Small intestine (tissue), 7 donors: ENCODE measurements around the gene U2AF1L4. TPM values are rescaled to one million over a fixed set of nuclear protein-coding genes. Genes with fewer than 3 reads are reported as not detected.
A peak's percentile ranks its signal among the peaks of the same experiment; 100 is the strongest.

Experiments
- DNase-seq, 2 donors: peaks; one replicate each; pipeline versions ENCODE4 v3.0.0 to v3.0.0-alpha.2; 2013
- FAIRE-seq: peaks from 2 replicates; lab custom pipeline; 2012; peaks lifted over from hg19 to GRCh38; lab: Jason Lieb, UNC
- H3K27ac ChIP-seq, 3 donors: one replicate each; pipeline ENCODE4 v1.5.1; 2013; ENCODE audit warnings: low read length in 2 of 3, mild to moderate bottlenecking in 2 of 3, control low read depth in 1 of 3, inconsistent platforms in 1 of 3, low read depth in 1 of 3, moderate library complexity in 1 of 3
- H3K27me3 ChIP-seq, 3 donors: one replicate each; pipeline ENCODE4 v1.6.1; 2013; ENCODE audit warnings: low read length in 3 of 3, inconsistent platforms in 1 of 3; ENCODE audit not compliant: control insufficient read depth in 3 of 3, insufficient read depth in 3 of 3
- H3K36me3 ChIP-seq, 3 donors: one replicate each; pipeline ENCODE4 v1.6.1; 2013; ENCODE audit warnings: low read length in 3 of 3, inconsistent platforms in 1 of 3, low read depth in 1 of 3, mild to moderate bottlenecking in 1 of 3, moderate library complexity in 1 of 3; ENCODE audit not compliant: control insufficient read depth in 3 of 3, insufficient read depth in 2 of 3
- H3K4me1 ChIP-seq, 3 donors: one replicate each; pipeline ENCODE4 v1.6.1; 2013; ENCODE audit warnings: low read length in 2 of 3, inconsistent platforms in 1 of 3, low read depth in 1 of 3, mild to moderate bottlenecking in 1 of 3, moderate library complexity in 1 of 3; ENCODE audit not compliant: control insufficient read depth in 3 of 3, insufficient read depth in 2 of 3
- H3K4me3 ChIP-seq, 3 donors: one replicate each; pipeline ENCODE4 v1.5.1; 2013; ENCODE audit warnings: low read length in 3 of 3, control low read depth in 1 of 3, inconsistent platforms in 1 of 3, low read depth in 1 of 3, mild to moderate bottlenecking in 1 of 3, moderate library complexity in 1 of 3
- H3K9me3 ChIP-seq, 2 donors: one replicate each; pipeline ENCODE4 v1.6.1; 2013; ENCODE audit warnings: low read depth in 1 of 2, low read length in 1 of 2; ENCODE audit not compliant: control insufficient read depth in 2 of 2, insufficient read depth in 1 of 2
- whole genome bisulfite sequencing, 3 donors: extraction: QIAGEN DNeasy Blood & Tissue Kit; methylation state at CpG; one replicate each; pipeline ENCODE4 v1.1.7; 2013; 5-methylcytosine and 5-hydroxymethylcytosine counted together
- polyA plus RNA-seq, 4 donors: library from polyadenylated mRNA; stranded (reverse) in 3 of 4; unstranded in 1 of 4; fragments of 200-250 nt in 3 of 4; fragments of 120-200 nt in 1 of 4; gene quantifications; one replicate each; pipeline versions ENCODE4 v1.2.1 to v1.2.3, GENCODE V29; 2013
- donor health status: healthy with polysubstance abuse.
- donor health status: control.
- donor health status: control.
- donor health status: Bipolar disorder and iron deficiency.
- donor health status: healthy.

Gene U2AF1L4
- polyA plus RNA-seq, 4 donors = 14.6 to 99.7 (median 34.7) TPM

DNA sequence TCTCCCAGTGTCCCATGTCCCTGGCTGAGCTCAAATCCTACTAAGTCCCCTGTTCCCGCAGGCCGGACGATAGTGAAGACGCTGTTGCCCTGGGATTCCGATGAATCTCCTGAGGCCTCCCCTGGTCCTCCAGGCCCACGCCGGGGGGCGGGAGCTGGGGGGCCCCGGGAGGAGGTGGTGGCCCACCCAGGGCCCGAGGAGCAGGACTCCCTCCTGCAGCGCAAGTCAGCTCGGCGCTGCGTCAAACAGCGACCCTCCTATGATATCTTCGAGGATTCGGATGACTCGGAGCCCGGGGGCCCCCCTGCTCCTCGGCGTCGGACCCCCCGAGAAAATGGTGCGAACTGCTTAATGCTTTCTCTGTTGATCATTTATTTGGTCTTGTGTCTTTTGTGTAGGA lies 21.5 kb downstream of the U2AF1L4 start:
- DNase-seq (no peak), FAIRE-seq (no peak)
- Histone ChIP-seq H3K4me3 (no peak overlapping the region), H3K4me1 (peaks cover 0 to 11% (median 5%) of the 10 kb centered on the region in 3 donors), H3K27ac (no peak overlapping the region), H3K9me3 (no peaks in the 10 kb centered on the region), H3K27me3 (no peaks in the 10 kb centered on the region), H3K36me3 (peaks cover 43 to 90% (median 44%) of the 10 kb centered on the region in 3 donors)
- 94 to 98% (median 97%) methylated on average over 23 to 24 of the region's 24 CpGs for WGBS, 3 donors

- no peak for FAIRE-seq
- Histone ChIP-seq H3K27me3 (no peaks in the 10 kb centered on the region), H3K9me3 (no peaks in the 10 kb centered on the region), H3K36me3 (peaks cover 37 to 82% (median 41%) of the 10 kb centered on the region in 3 donors), H3K4me1 (peaks cover 0 to 11% (median 5%) of the 10 kb centered on the region in 3 donors), H3K4me3 (no peak overlapping the region), H3K27ac (no peak overlapping the region)
- 92 to 97% (median 93%) methylated on average over 15 to 16 of the region's 16 CpGs for WGBS, 3 donors
- no peak for DNase-seq
Measured at GRCh38 chr19:35722897-35723296, 22.3 kb downstream of the U2AF1L4 start.

DNA sequence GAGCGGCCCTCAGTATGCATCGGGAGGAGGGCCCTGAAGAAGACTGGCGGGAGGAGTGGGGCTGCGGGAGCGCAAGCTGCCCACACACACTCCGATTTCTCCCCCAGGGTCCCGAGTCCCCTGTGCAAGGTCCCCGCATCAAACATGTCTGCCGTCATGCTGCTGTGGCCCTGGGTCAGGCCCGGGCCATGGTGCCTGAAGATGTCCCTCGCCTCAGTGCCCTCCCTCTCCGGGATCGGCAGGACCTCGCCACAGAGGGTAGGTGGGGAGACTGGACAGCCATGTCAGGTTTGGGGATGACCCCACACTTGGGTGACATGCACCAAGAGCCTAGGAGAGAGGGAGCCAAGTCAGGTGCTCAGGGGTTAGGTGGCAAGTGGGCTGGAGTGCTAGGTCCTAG lies 22.8 kb downstream of the U2AF1L4 start:
- 97% methylated on average over 14 of the region's 14 CpGs for WGBS, 3 donors
- Histone ChIP-seq H3K27ac (no peak overlapping the region), H3K36me3 (peaks cover 34 to 78% (median 37%) of the 10 kb centered on the region in 3 donors), H3K4me3 (no peak overlapping the region), H3K9me3 (no peaks in the 10 kb centered on the region), H3K27me3 (no peaks in the 10 kb centered on the region), H3K4me1 (peaks cover 0 to 11% (median 5%) of the 10 kb centered on the region in 3 donors)
- FAIRE-seq = no peak
- DNase-seq = no peak

- 95 to 96% (median 95%) methylated on average over 16 of the region's 16 CpGs for WGBS, 3 donors
- Histone ChIP-seq H3K36me3 (peaks cover 26 to 68% (median 32%) of the 10 kb centered on the region in 3 donors), H3K4me1 (peaks cover 0 to 11% (median 5%) of the 10 kb centered on the region in 3 donors), H3K27ac (no peak overlapping the region), H3K9me3 (no peaks in the 10 kb centered on the region), H3K4me3 (no peak overlapping the region), H3K27me3 (no peaks in the 10 kb centered on the region)
- FAIRE-seq (no peak), DNase-seq (no peak)
Measured at GRCh38 chr19:35721374-35721773, 23.8 kb downstream of the U2AF1L4 start.

GRCh38 chr19:35720648-35721047 lies 24.6 kb downstream of the U2AF1L4 start:
- peaks cover 0 to 17% (median 8%) of the 10 kb centered on the region in 3 donors for H3K4me1 ChIP-seq
- WGBS, 3 donors = 86 to 92% (median 88%) methylated on average over 11 to 17 of the region's 17 CpGs
- no peak overlapping the region for H3K4me3 ChIP-seq
- no peaks in the 10 kb centered on the region for H3K9me3 ChIP-seq
- DNase-seq (no peak), FAIRE-seq (no peak)
- H3K27ac ChIP-seq = no peak overlapping the region
- H3K27me3 ChIP-seq = no peaks in the 10 kb centered on the region
- peaks cover 19 to 61% (median 26%) of the 10 kb centered on the region in 3 donors for H3K36me3 ChIP-seq

GRCh38 chr19:35720163-35720524 lies 25.1 kb downstream of the U2AF1L4 start:
- H3K4me1 ChIP-seq = peaks cover 0 to 23% (median 11%) of the 10 kb centered on the region in 3 donors
- FAIRE-seq (no peak), DNase-seq (no peak)
- no peak overlapping the region for H3K4me3 ChIP-seq
- H3K9me3 ChIP-seq = no peaks in the 10 kb centered on the region
- peaks cover 14 to 56% (median 21%) of the 10 kb centered on the region in 3 donors for H3K36me3 ChIP-seq
- H3K27me3 ChIP-seq = no peaks in the 10 kb centered on the region
- WGBS, 3 donors = 90 to 92% (median 90%) methylated on average over 9 of the region's 9 CpGs
- no peak overlapping the region for H3K27ac ChIP-seq

DNA sequence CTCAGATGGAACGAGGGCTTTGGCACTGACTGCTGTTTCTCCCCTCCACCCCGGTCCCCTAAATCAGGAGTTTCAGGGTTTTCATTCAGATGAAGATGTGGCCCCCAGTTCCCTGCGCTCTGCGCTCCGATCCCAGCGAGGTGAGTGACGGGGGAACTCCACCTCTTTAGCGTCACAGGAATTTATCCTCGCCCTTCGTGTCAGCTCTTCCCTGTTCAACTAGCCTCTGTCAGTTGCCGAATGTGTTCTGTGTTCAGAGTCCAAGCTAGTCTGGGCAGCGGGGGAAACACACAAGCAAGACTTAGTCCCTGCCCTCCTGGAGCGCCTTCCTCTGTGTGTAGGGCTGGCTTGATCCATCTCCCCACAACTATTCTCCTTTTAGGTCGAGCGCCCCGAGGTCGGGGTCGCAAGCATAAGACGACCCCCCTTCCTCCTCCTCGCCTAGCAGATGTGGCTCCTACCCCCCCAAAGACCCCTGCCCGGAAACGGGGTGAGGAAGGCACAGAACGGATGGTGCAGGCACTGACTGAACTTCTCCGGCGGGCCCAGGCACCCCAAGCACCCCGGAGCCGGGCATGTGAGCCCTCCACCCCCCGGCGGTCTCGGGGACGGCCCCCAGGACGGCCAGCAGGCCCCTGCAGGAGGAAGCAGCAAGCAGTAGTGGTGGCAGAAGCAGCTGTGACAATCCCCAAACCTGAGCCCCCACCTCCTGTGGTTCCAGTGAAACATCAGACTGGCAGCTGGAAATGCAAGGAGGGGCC lies 25.6 kb downstream of the U2AF1L4 start:
- DNase-seq (peak in 1 of 2 donors; percentile 16), FAIRE-seq (no peak)
- Histone ChIP-seq H3K36me3 (peaks cover 10 to 51% (median 16%) of the 10 kb centered on the region in 3 donors), H3K9me3 (no peaks in the 10 kb centered on the region), H3K27ac (no peak overlapping the region), H3K27me3 (no peaks in the 10 kb centered on the region), H3K4me3 (peak overlapping the region in 2 of 3 donors; percentile 85 to 95), H3K4me1 (peaks cover 0 to 25% (median 11%) of the 10 kb centered on the region in 3 donors)
- 79 to 86% (median 83%) methylated on average over 32 of the region's 32 CpGs for WGBS, 3 donors

- H3K4me1 ChIP-seq = peaks cover 0 to 25% (median 11%) of the 10 kb centered on the region in 3 donors
- peak; percentile 38 to 51 for DNase-seq
- no peaks in the 10 kb centered on the region for H3K9me3 ChIP-seq
- 1% methylated on average over 38 to 42 of the region's 42 CpGs for WGBS, 3 donors
- no peaks in the 10 kb centered on the region for H3K27me3 ChIP-seq
- peaks cover 8 to 40% (median 9%) of the 10 kb centered on the region in 3 donors for H3K36me3 ChIP-seq
- peak overlapping the region; percentile 38 to 66 (median 53) for H3K27ac ChIP-seq
- H3K4me3 ChIP-seq = peak overlapping the region; percentile 85 to 95 (median 92)
- no peak for FAIRE-seq
Measured at GRCh38 chr19:35718345-35719041, 26.7 kb downstream of the U2AF1L4 start.
